GM19468 (cell line): Measurements from ENCODE around the gene CRYBA1.
"Not testable (repeated sequence)": the region's sequence is repeated elsewhere in the genome, so short reads cannot be mapped to it uniquely, and the experiment has no call there.

ENCODE experiments used
- ATAC-seq: cut with Tn5 transposase; IDR thresholded peaks from one replicate; pipeline ENCODE4 v1.9.1; 2021; ENCODE audit warnings: mild to moderate bottlenecking, moderate library complexity, moderate number of reproducible peaks; ENCODE audit not compliant: unreplicated experiment; ENCODE audit errors: extremely low read depth

The CRYBA1 gene

DNA sequence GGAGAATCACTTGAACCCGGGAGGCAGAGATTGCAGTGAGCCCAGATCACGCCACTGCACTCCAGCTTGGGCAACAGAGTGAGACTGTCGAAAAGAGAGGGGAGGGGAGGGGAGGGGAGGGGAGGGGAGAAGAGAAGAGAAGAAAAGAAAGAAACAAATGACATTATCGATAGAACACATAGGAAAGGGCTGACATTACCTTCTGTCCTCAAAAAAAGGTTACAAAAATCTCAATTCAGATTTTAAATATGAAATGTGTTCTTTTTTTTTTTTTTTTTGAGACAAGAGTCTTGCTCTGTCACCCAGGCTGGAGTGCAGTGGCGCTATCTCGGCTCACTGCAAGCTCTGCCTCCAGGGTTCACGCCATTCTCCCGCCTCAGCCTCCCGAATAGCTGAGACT is 25.3 kb downstream of the CRYBA1 start:
- not testable (repeated sequence) for ATAC-seq

DNA sequence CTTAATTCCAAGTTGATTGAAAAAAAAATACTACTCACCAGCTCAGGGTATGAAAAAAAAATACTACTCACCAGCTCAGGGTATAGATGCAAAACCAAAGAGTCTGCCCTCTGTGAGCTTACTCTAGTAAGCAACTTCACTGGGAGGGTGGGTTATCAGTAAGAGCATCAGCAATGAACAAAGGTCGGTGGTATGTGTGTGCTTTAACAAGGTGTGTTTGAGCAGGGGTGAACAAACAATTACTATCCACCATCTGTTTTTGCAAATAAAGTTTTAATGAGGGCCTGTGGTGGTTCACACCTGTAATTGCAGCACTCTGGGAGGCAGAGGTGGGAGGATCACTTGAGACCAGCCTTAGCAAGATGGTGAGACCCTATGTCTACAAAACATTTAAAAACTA is 27.3 kb downstream of the CRYBA1 start:
- no peak for ATAC-seq

- no peak for ATAC-seq
Observed at GRCh38 chr17:29278692-29279091, 32.0 kb downstream of the CRYBA1 start.

- ATAC-seq: no peak
Observed at GRCh38 chr17:29279397-29280070, 32.9 kb downstream of the CRYBA1 start.

DNA sequence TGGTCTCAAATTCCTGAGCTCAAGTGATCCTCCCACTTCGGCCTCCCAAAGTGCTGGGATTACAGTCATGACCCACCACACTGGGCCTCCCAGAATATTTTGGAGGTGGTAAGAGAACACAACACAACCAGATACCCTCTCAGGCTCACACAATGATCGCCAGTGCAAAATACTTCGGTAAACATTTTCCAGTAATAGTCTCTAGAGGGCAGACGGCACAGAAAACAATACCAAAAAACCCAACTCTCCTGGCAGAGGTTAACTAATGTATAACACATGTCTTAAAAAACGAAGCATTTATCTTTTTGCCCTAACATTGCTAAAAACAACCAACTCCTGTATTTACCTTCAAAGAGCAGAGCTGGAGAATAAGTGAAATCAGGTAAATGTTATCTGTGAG is 36.8 kb downstream of the CRYBA1 start:
- no peak for ATAC-seq

GRCh38 chr17:29283961-29284360 is 37.3 kb downstream of the CRYBA1 start:
- no peak for ATAC-seq

GRCh38 chr17:29289852-29290251 is 43.2 kb downstream of the CRYBA1 start:
- no peak for ATAC-seq

- ATAC-seq: no peak
Observed at GRCh38 chr17:29291163-29291752, 44.6 kb downstream of the CRYBA1 start.

GRCh38 chr17:29292071-29292991 is 45.7 kb downstream of the CRYBA1 start:
- no peak for ATAC-seq

DNA sequence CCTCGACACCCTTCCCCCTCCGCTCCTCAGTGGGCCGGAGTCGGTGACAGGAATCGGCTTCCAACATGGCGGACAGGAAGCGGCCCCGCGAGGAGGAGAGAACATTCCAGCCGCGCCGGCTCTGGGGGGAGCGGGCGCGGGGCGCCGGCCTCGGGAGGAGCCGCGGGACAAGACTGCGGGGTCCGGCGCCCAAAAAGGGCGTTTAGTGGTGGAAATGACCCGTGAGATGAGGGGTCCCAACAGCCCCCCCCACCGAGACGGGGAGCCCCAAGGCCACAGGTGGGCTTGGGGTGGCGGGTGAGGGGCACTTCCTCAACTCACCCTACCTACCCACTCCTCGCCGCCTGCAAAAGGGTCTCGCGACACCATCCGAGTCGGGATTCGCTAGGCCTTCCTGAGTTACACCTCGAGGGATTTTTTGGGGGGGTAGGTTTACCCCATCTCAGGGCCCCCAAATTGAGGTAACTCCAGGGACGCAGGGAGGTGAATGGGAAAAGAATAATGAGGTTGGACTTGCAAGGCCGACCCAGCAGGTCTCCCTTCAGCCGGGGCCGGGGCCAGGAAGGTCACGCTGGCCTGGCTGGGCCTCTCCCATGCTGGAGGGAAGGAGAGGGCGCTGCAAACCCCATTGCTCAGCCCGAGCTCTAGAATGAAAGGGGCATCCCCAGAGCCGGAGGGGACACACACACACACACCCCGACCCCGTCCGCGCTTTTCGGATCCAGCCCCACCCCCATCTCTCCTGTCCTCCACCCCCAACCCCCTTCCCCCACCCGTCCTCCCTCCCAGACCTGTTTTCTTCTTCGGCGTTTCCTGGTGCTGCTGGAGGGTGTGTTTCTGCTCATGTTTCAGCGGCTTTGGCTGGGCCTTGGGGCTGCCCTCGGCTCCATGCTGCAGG is 46.6 kb downstream of the CRYBA1 start:
- no peak for ATAC-seq

- peak; percentile 61 for ATAC-seq
Observed at GRCh38 chr17:29293890-29294579, 47.4 kb downstream of the CRYBA1 start, which contains the start of gene NUFIP2. TSS of gene NUFIP2 (minus strand) at chr17:29294148. CDS start at chr17:29294059, 89 bp downstream.

DNA sequence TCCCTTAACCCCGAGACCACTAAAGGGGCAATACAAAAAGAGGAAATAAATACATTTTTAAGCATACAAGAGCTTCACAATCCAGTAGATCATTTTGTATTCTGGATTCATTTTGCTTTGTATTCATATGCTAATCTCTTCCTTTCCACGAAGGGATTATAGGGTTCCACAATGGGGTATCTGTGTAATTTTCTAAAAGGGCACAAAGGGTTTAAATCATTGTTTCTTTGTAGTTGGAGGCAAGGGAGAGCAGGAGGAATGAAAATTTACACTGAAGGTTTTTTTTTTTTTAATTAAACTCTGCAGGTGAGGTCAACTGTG is 47.9 kb downstream of the CRYBA1 start:
- ATAC-seq: no peak

DNA sequence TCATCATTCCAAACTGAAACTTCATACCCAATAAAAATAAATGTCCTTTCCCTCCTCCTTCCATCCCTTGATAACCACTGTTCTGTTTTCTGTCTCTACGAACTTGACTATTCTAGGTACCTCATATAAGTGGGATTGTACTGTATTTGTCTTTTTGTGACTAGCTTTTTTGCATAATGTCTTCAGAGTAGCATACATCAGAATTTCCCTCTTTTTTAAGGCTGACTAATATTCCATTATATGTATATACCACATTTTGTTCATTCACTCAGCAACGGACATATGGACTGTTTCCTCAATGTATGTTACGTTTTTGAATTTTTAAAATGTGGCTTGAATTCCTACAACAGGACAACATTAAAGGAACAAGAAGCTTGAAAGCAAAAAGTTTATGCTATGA is 48.8 kb downstream of the CRYBA1 start:
- no peak for ATAC-seq

DNA sequence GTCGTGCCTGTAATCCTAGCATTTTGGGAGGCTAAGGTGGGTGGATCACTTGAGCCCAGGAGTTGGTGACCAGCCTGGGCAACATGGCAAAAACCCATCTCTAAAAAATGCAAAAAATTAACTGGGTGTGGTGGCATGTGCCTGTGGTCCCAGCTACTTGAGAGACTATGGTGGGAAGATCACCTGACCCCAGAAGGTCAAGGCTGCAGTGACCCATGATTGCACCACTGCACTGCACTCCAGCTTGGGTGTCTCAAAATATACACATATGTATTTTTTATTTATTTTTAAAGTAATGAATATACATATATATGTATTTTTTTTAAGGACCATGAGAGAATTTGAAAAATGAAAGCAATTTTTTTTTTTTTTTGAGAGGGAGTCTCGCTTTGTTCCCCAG is 52.4 kb downstream of the CRYBA1 start:
- no peak for ATAC-seq

GRCh38 chr17:29303386-29303785 is 56.7 kb downstream of the CRYBA1 start:
- no peak for ATAC-seq
